ENCODE measurements around the gene TTC33.

The TTC33 gene

DNA sequence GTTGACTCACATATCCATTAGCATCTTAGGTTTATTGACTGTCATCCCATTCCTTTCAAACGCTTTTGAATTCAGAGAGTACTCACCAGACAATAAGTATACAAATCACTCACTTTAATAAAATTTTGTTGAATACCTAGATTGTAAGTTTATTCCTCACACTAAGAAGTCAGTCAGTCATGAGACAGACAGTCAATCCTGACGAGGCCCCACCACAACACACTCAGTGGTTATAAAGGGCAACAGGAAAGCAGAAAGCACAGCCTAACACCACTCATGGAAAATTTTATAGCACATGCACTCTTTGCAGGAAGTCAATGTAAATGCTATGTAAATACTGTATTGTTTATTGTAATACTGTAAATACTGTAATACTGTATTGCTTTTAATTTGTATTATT, 252.3 kb downstream of the TTC33 start:
- H3K27ac ChIP-seq = no peak overlapping the region
- TF ChIP-seq, protein P1, sequence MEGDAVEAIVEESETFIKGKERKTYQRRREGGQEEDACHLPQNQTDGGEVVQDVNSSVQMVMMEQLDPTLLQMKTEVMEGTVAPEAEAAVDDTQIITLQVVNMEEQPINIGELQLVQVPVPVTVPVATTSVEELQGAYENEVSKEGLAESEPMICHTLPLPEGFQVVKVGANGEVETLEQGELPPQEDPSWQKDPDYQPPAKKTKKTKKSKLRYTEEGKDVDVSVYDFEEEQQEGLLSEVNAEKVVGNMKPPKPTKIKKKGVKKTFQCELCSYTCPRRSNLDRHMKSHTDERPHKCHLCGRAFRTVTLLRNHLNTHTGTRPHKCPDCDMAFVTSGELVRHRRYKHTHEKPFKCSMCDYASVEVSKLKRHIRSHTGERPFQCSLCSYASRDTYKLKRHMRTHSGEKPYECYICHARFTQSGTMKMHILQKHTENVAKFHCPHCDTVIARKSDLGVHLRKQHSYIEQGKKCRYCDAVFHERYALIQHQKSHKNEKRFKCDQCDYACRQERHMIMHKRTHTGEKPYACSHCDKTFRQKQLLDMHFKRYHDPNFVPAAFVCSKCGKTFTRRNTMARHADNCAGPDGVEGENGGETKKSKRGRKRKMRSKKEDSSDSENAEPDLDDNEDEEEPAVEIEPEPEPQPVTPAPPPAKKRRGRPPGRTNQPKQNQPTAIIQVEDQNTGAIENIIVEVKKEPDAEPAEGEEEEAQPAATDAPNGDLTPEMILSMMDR (conservative IDR thresholded peaks at IDR 0.05) = no peak
- no peak for TF ChIP-seq ZFX (IDR thresholded peaks at IDR 0.05)

DNA sequence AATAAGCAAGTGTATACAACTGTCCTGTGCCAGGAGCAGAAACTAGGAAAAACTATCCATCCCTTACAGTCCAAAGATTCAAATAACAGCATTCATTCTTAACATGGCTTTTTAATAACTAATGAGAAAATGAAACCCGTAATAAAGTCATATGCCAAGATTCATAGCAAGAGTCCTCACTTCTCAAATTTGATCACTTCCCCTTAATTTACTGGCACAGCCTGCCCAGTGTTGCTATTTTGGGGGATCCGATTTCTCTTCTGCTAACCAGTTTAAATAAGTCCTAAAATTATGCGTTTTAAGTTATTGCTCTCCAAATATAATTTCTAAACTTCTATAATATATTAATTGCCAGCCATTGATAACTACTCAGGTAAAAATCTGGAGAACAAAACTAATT, 253.0 kb downstream of the TTC33 start:
- no peak for TF ChIP-seq ZFX (IDR thresholded peaks at IDR 0.05)
- TF ChIP-seq, protein P1 (conservative IDR thresholded peaks at IDR 0.05) = no peak
- H3K27ac ChIP-seq = no peak overlapping the region

DNA sequence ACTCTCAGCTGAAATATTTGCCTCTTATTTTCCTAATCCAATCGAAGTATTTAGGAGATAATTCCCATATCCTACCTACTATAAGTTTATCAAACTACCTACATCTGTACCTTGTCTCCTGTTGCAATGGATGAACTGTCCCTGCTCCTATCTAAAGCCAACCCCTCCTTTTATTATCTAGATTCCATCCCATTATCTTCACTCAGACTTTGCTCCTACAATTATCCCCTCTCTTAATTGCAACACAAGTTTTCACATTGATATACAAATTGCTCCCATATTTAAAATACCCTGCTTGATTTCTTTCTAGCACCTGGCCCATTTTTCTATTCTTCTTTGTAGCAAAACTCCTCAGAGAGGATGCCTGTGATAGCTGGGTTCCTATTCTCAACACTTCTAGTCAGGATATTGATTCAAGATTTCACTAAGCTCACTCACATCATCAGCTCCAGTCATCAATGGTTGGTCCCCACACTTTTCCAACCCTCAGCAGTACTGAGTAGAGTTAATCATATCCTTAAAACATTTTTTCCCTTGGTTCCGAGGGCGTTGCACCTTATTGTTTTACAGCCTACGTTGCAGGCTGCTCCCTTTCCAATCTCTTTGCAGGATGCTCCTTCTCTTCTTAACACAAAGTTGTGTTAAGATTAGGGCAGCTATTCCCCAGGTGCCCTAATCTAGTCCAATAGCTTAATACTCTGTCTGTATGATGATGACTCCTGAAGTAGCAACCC, 253.9 kb downstream of the TTC33 start:
- TF ChIP-seq, protein P1 (conservative IDR thresholded peaks at IDR 0.05) = no peak
- TF ChIP-seq ZFX (IDR thresholded peaks at IDR 0.05) = no peak
- H3K27ac ChIP-seq = no peak overlapping the region

DNA sequence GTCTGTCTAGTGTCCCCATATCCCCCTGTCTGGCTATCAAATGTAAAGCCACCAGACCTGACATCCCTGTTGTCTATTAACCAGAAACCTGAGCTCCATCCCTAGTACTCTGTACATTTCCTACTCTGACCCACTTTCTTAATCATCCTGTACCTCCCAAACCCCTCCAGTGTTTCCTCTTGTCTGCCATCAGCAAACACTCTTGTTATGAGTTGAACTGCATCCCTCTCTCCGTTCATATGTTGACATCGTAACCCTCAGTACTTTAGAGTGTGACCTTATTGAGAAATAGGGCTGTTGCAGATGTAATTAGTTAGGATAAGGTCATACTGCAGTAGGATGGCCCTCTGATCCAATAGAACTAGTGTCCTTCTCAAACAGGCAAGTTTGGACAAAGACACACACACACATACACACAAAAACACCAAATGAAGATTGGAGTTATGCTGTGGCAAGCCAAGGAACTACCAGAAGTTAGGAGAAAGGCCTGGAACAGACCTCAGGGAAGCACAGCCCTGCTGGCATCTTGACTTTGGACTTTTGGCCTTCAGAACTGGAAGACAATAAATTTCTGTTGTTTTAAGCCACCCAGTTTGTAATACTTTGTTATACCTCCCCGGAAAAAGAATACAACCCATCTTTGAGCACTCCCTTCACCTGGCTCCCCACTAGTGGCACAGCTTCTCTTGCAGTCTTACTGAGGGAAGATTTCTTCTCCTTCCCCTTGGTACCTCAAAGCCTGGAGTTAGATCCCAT, 256.1 kb downstream of the TTC33 start:
- no peak overlapping the region for H3K27ac ChIP-seq
- TF ChIP-seq, protein P1 (conservative IDR thresholded peaks at IDR 0.05) = no peak
- TF ChIP-seq ZFX (IDR thresholded peaks at IDR 0.05) = no peak

DNA sequence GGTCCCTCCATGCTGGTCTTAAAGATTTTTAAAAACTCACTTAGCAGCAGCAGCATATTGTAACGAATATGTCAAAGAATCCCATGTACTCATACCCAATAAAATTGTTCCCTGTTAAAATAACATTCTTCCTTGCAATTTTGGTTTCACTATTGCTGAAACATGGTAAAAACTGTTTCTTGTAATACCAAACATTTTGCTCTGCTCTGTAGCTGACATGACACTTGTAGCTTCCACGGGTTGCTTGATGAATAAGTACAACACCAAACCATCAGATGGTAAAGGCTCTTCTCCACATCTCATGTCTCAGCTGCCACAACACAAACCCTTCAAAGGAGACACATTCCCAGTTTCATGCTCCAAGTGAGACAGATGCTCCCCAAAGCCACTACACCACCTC, 256.8 kb downstream of the TTC33 start:
- H3K27ac ChIP-seq = no peak overlapping the region
- no peak for TF ChIP-seq ZFX (IDR thresholded peaks at IDR 0.05)
- TF ChIP-seq, protein P1 (conservative IDR thresholded peaks at IDR 0.05) = no peak

DNA sequence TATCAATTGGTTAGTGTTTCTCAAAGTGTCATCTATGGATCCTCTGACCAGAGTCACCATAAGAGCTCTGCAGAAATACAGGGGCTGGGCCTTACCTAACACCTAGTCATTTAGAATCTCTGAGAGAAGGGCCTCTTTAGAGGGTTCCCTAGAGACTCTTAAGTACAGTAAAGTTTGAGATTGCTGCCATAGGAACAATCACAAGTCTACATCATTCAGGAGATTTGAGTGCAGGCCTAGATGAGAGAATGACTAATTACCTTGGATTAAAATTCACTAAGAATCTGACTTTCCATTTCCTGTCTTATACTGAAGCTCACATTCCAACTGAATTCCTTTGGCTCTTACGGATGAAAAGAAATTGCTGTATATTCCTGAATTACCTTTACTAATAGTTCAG, 258.2 kb downstream of the TTC33 start:
- no peak overlapping the region for H3K27ac ChIP-seq
- TF ChIP-seq ZFX (IDR thresholded peaks at IDR 0.05) = no peak
- TF ChIP-seq, protein P1 (conservative IDR thresholded peaks at IDR 0.05) = no peak

DNA sequence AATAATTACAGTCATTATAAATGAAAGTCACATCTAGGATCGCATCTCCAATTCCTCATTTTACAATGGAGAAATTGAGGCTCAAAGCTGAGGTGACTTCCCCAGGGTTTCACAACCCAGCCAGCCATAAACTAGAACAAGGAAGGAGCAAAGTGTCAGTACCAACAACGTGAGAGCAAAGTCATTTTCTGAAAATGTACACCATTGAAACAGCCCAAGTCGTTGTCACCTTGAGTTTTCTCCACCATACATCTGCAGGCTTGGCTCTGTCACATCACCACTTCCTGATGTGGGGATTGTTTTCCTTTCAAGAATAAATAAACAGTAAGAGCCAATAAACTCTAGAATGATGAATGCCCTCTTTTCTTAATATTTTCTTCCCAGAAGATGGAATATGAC, 260.5 kb downstream of the TTC33 start:
- H3K27ac ChIP-seq = no peak overlapping the region
- no peak for TF ChIP-seq ZFX (IDR thresholded peaks at IDR 0.05)
- TF ChIP-seq, protein P1 (conservative IDR thresholded peaks at IDR 0.05) = no peak

Measured in C4-2B (cell line).